Mesothelial cell of epicardium (in vitro differentiated cells): ENCODE measurements around the gene DNAI7. TPM values are rescaled to one million over a fixed set of nuclear protein-coding genes. Genes with fewer than 3 reads are reported as not detected.

ENCODE experiments used
- DNase-seq, 2 experiments: peaks; one replicate each; pipeline ENCODE4 v3.0.0; 2021; ENCODE audit warnings: low spot score in 2 of 2; ENCODE audit not compliant: unreplicated experiment in 2 of 2
- H3K27ac Mint-ChIP-seq: 2 replicates; pipeline ENCODE4 v1.8.0; 2021; ENCODE audit warnings: mixed read lengths
- H3K27me3 Mint-ChIP-seq: 2 replicates; pipeline ENCODE4 v1.8.0; 2021; ENCODE audit warnings: low read depth, mixed read lengths
- H3K36me3 Mint-ChIP-seq: 2 replicates; pipeline ENCODE4 v1.8.0; 2021; ENCODE audit warnings: mixed read lengths
- H3K4me1 Mint-ChIP-seq: 2 replicates; pipeline ENCODE4 v1.8.0; 2021; ENCODE audit warnings: mixed read lengths
- H3K4me3 Mint-ChIP-seq: 2 replicates; pipeline ENCODE4 v1.8.0; 2021; ENCODE audit warnings: mild to moderate bottlenecking, moderate library complexity, mixed read lengths
- H3K9me3 Mint-ChIP-seq: 2 replicates; pipeline ENCODE4 v1.8.0; 2021; ENCODE audit warnings: mixed read lengths
- total RNA-seq: library from RNA; stranded (reverse); gene quantifications from 3 replicates; pipeline ENCODE4 v1.2.1, GENCODE V29; 2021
- TF ChIP-seq, protein P1 (sequence below): fragments of 200-600 bp; sonication (generic); IDR thresholded peaks from one replicate; pipeline ENCODE4 v1.5.0; 2021; ENCODE audit warnings: antibody characterized with exemption; ENCODE audit not compliant: unreplicated experiment

Gene DNAI7
- total RNA-seq, 1 donor from 2014 or later, result 1.5 TPM

DNA sequence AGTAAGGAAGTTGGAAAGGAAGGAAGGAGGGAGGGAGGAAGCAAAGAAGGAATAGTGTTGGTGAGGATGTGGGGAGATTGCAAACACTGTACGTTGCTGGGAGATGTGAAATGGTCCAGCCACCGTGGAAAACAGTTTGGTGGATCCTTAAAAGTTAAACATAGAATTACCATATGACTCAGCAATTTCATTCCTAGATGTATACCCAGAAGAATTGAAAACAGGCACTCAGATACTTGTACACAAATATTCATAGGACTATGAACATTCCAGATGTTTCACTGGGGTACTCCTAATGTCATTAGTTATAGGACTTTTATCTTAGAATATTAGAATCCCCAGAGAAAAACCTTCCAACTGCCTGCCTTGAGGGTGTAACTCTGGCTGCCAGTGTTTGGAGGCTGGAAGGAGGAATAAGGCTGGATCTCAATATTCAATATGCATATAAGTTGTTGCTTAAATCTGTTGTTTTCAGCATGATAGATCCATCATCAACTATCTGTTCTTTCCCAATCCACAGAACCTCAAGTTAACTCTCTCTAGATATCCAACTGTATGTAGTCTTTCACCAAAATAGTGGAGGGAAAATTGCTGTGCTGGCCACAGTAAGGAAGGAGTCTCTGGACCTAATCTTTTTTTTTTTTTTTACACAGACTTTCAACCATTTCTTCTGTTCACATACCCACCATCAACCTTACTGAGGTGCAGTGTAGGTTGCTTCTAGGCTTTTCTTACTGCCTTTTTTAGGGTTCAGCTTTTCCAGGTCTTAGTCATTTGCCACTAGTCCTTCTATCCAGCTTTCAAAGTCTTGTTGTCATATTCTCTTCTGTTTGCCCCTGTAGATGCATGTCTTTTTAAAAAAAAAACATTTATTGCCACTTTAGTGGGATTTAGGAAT, 94.5 kb downstream of the DNAI7 start:
- no peak overlapping the region for H3K27ac Mint-ChIP-seq
- H3K36me3 Mint-ChIP-seq, result no peaks in the 10 kb centered on the region
- no peaks in the 10 kb centered on the region for H3K9me3 Mint-ChIP-seq
- H3K27me3 Mint-ChIP-seq, result peaks cover 2% of the 10 kb centered on the region
- no peak for DNase-seq
- no peaks in the 10 kb centered on the region for H3K4me1 Mint-ChIP-seq
- TF ChIP-seq, protein P1, sequence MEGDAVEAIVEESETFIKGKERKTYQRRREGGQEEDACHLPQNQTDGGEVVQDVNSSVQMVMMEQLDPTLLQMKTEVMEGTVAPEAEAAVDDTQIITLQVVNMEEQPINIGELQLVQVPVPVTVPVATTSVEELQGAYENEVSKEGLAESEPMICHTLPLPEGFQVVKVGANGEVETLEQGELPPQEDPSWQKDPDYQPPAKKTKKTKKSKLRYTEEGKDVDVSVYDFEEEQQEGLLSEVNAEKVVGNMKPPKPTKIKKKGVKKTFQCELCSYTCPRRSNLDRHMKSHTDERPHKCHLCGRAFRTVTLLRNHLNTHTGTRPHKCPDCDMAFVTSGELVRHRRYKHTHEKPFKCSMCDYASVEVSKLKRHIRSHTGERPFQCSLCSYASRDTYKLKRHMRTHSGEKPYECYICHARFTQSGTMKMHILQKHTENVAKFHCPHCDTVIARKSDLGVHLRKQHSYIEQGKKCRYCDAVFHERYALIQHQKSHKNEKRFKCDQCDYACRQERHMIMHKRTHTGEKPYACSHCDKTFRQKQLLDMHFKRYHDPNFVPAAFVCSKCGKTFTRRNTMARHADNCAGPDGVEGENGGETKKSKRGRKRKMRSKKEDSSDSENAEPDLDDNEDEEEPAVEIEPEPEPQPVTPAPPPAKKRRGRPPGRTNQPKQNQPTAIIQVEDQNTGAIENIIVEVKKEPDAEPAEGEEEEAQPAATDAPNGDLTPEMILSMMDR, result no peak
- H3K4me3 Mint-ChIP-seq, result no peak overlapping the region

DNA sequence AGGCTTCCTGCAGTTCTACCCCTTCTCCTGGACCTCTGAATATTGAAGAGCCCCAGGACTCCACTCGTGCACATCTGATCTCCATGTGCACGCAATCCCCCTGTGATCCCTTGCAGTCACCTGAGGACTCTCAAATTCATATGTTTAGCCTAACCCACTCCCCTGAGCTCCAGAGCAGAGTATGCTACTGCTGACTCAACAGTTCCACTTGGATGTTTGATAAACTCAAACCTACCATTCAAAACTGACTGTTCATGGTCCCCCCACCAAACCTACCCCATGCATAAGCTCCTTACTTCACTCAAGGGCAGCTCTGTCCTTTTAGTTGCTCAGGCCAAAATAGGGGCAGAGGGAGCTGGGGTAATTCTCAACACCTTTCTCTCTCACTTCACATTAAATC, 96.0 kb downstream of the DNAI7 start:
- Mint-ChIP-seq H3K27ac (no peak overlapping the region), H3K4me3 (no peak overlapping the region), H3K36me3 (peaks cover 3% of the 10 kb centered on the region), H3K4me1 (no peaks in the 10 kb centered on the region), H3K9me3 (peaks cover 9% of the 10 kb centered on the region), H3K27me3 (peaks cover 4% of the 10 kb centered on the region)
- DNase-seq, result no peak
- TF ChIP-seq, protein P1, result no peak

GRCh38 chr12:25089738-25090137, 105.2 kb downstream of the DNAI7 start:
- H3K4me1 Mint-ChIP-seq, result no peaks in the 10 kb centered on the region
- H3K36me3 Mint-ChIP-seq, result peaks cover 3% of the 10 kb centered on the region
- H3K27me3 Mint-ChIP-seq, result peaks cover 9% of the 10 kb centered on the region
- H3K9me3 Mint-ChIP-seq, result peaks cover 11% of the 10 kb centered on the region
- DNase-seq, result no peak
- no peak overlapping the region for H3K4me3 Mint-ChIP-seq
- TF ChIP-seq, protein P1, result no peak
- no peak overlapping the region for H3K27ac Mint-ChIP-seq

GRCh38 chr12:25087596-25087995, 107.4 kb downstream of the DNAI7 start:
- TF ChIP-seq, protein P1, result no peak
- no peak overlapping the region for H3K4me3 Mint-ChIP-seq
- H3K27ac Mint-ChIP-seq, result no peak overlapping the region
- no peaks in the 10 kb centered on the region for H3K9me3 Mint-ChIP-seq
- no peak for DNase-seq
- H3K36me3 Mint-ChIP-seq, result no peaks in the 10 kb centered on the region
- H3K4me1 Mint-ChIP-seq, result no peaks in the 10 kb centered on the region
- peaks cover under 1% of the 10 kb centered on the region for H3K27me3 Mint-ChIP-seq

DNA sequence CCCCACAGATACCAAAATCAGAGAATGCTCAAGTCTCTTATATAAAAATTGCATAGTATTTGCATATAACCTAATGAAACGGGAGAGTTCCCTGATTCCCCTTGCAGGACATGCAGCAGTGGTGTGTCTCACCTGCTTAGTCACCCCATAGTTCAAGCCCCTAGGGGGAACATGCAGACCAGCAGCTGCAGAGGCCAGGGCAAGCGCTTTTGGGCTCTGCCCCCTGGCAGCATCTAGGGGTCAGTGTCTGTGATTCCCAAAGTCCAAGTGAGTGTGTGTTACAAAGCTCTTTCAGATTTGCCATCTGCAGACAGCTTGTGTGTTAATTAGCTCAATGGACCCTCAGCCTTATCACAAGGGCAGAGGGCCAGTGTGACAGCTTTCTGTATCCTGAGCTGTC, 110.1 kb downstream of the DNAI7 start:
- no peak overlapping the region for H3K4me3 Mint-ChIP-seq
- no peaks in the 10 kb centered on the region for H3K27me3 Mint-ChIP-seq
- H3K4me1 Mint-ChIP-seq, result no peaks in the 10 kb centered on the region
- no peaks in the 10 kb centered on the region for H3K9me3 Mint-ChIP-seq
- H3K36me3 Mint-ChIP-seq, result no peaks in the 10 kb centered on the region
- TF ChIP-seq, protein P1, result no peak
- no peak overlapping the region for H3K27ac Mint-ChIP-seq
- DNase-seq, result no peak
